K562 (cell line): ENCODE results near the gene WDR55. TPM values are rescaled to one million over a fixed set of nuclear protein-coding genes. Genes with fewer than 3 reads are reported as not detected.

Experiments used
- BDP1 ChIP-seq: IDR thresholded peaks from 3 replicates; pipeline ENCODE4 v1.6.1; 2011; ENCODE audit not compliant: insufficient read length, insufficient read depth
- CHD4 ChIP-seq: fragments of 200-600 bp; sonication (generic); IDR thresholded peaks from 3 replicates; pipeline ENCODE4 v1.6.1; 2012; ENCODE audit warnings: low read depth, mild to moderate bottlenecking, mixed read lengths, low read length, inconsistent platforms; ENCODE audit not compliant: insufficient read depth, insufficient replicate concordance, poor library complexity, severe bottlenecking
- CREB3L1 ChIP-seq: fragments of 450-650 bp; IDR thresholded peaks from 2 replicates; pipeline ENCODE4 v1.6.1; 2014; ENCODE audit warnings: low read depth, mild to moderate bottlenecking, moderate library complexity, borderline replicate concordance
- CREB5 ChIP-seq: fragments of 250-450 bp; sonication (Bioruptor Pico); IDR thresholded peaks from 2 replicates; pipeline ENCODE4 v1.5.0; 2020; ENCODE audit warnings: mild to moderate bottlenecking
- E2F6 ChIP-seq, 2 experiments: IDR thresholded peaks; 2 replicates each; pipeline ENCODE4 v1.6.1; 2011; ENCODE audit warnings: borderline replicate concordance in 1 of 2, control low read depth in 1 of 2, low read depth in 1 of 2, low read length in 1 of 2, mild to moderate bottlenecking in 1 of 2, mixed read lengths in 1 of 2, moderate library complexity in 1 of 2; ENCODE audit not compliant: insufficient read depth in 1 of 2, insufficient read length in 1 of 2, poor library complexity in 1 of 2, severe bottlenecking in 1 of 2; ENCODE audit errors: extremely low read depth in 1 of 2
- GTF2A2 ChIP-seq: IDR thresholded peaks from 2 replicates; pipeline ENCODE4 v1.6.1; 2016; ENCODE audit warnings: mild to moderate bottlenecking, missing genetic modification characterization, missing compliant biosample characterization
- HDAC2 ChIP-seq: fragments of 450-650 bp; IDR thresholded peaks from 2 replicates; pipeline ENCODE4 v1.6.1; 2016; ENCODE audit warnings: mild to moderate bottlenecking
- HINFP ChIP-seq: fragments of 450-650 bp; conservative IDR thresholded peaks from 2 replicates; pipeline ENCODE4 v1.6.1; 2016; ENCODE audit warnings: missing genetic modification characterization, low read depth, mild to moderate bottlenecking, control low read depth, missing compliant biosample characterization
- ILF3 ChIP-seq: fragments of 450-650 bp; IDR thresholded peaks from 2 replicates; pipeline ENCODE4 v1.6.1; 2018; ENCODE audit warnings: antibody characterized with exemption, mild to moderate bottlenecking, moderate library complexity, borderline replicate concordance
- IRF2 ChIP-seq: sonication (generic); formaldehyde crosslinking; IDR thresholded peaks from 2 replicates; pipeline ENCODE4 v1.8.1; 2022; ENCODE audit warnings: mild to moderate bottlenecking, missing genetic modification reagents
- KAT7 ChIP-seq: sonication (generic); formaldehyde crosslinking; IDR thresholded peaks from 2 replicates; pipeline ENCODE4 v1.8.0; 2022; ENCODE audit warnings: missing genetic modification reagents, mild to moderate bottlenecking, borderline replicate concordance
- NR2C1 ChIP-seq, 2 experiments: fragments of 450-650 bp; IDR thresholded peaks; 2 replicates each; pipeline ENCODE4 v1.6.1; 2017; ENCODE audit warnings: mild to moderate bottlenecking in 2 of 2, antibody characterized with exemption in 1 of 2, inconsistent platforms in 1 of 2, missing compliant biosample characterization in 1 of 2, missing genetic modification characterization in 1 of 2
- PPARD ChIP-seq: fragments of 250-450 bp; sonication (Bioruptor Pico); IDR thresholded peaks from 2 replicates; pipeline ENCODE4 v1.8.0; 2022; ENCODE audit warnings: inconsistent platforms, mild to moderate bottlenecking, moderate library complexity
- SIN3A ChIP-seq, 2 experiments: fragments of 150-350 bp in 1 of 2; IDR thresholded peaks; 2 replicates each; pipeline ENCODE4 v1.6.1; 2011 to 2016; ENCODE audit warnings: borderline replicate concordance in 2 of 2, low read depth in 2 of 2, low read length in 2 of 2, mild to moderate bottlenecking in 2 of 2, moderate library complexity in 2 of 2; ENCODE audit not compliant: control insufficient read depth in 1 of 2
- TCF3 ChIP-seq: sonication (generic); formaldehyde crosslinking; IDR thresholded peaks from 2 replicates; pipeline ENCODE4 v1.4.0; 2020; ENCODE audit warnings: mild to moderate bottlenecking, missing genetic modification reagents
- TRIM25 ChIP-seq: fragments of 450-650 bp; IDR thresholded peaks from 2 replicates; pipeline ENCODE4 v1.7.0; 2016; ENCODE audit warnings: borderline replicate concordance
- ZEB2 ChIP-seq: fragments of 450-650 bp; IDR thresholded peaks from 2 replicates; pipeline ENCODE4 v1.6.1; 2016
- ZNF354B ChIP-seq: fragments of 250-450 bp; sonication (Bioruptor Pico); IDR thresholded peaks from 2 replicates; pipeline ENCODE4 v1.4.0; 2020
- polyA plus RNA-seq, 8 experiments: library from polyadenylated mRNA; depleted of rRNA in 4 of 8; stranded (reverse) in 5 of 8; unstranded in 3 of 8; fragments of >200 nt; fragmentation: Nextera tagmentation in 2 of 8; fragmentation: Illumina TruSeq in 1 of 8; extraction: Ambion mirVana in 2 of 8; extraction: Trizol in 1 of 8; gene quantifications; 2 replicates each; pipeline versions ENCODE4 v1.2.1 to v1.2.3, GENCODE V29; 2011 to 2014; ENCODE audit warnings: inconsistent platforms in 1 of 8, missing spikeins in 1 of 8
- total RNA-seq, 7 experiments: library from RNA; depleted of rRNA in 6 of 7; stranded (reverse); fragments of >200 nt in 6 of 7; fragmentation: Illumina TruSeq in 2 of 7; extraction: Trizol in 2 of 7; gene quantifications; 2 replicates each; pipeline versions ENCODE4 v1.2.1 to v1.2.3, GENCODE V29; 2011 to 2021; ENCODE audit warnings: low replicate concordance in 1 of 7

WDR55 gene
- total and polyA plus RNA-seq, 9 of the 15 experiments (the other 6 are each of a cell fraction or from before 2014, with no cell fraction given): 5.2 to 45.0 (median 29.3) TPM

GRCh38 chr5:140637371-140638100 is 27.2 kb upstream of the WDR55 start (continued):
- TF ChIP-seq CREB3L1 (no peak), PPARD (CRISPR knock-in tag) (no peak), KAT7 (CRISPR knock-in tag) (0 out of 2 replicates have a peak, but pooled peaks have one; percentile 54), IRF2 (CRISPR knock-in tag) (no peak), ZNF354B (CRISPR knock-in tag) (no peak), BDP1 (no peak), GTF2A2 (tag) (no peak), CREB5 (no peak), TCF3 (CRISPR knock-in tag) (no peak), TRIM25 (0 out of 2 replicates have a peak, but pooled peaks have one; percentile 74), SIN3A (IDR thresholded peaks at IDR 0.05; ENCODE audit: borderline replicate concordance in 2 of 2, control insufficient read depth in 1 of 2, low read depth in 2 of 2, low read length in 2 of 2) (no peak), NR2C1 (IDR thresholded peaks at IDR 0.05) (no peak), NR2C1 (tag; IDR thresholded peaks at IDR 0.05) (no peak), CHD4 (no peak), HINFP (tag) (0 out of 2 replicates have a peak, but pooled peaks have one; percentile 46), HDAC2 (no peak), ZEB2 (no peak), E2F6 (IDR thresholded peaks at IDR 0.05; ENCODE audit: borderline replicate concordance in 1 of 2, extremely low read depth in 1 of 2, insufficient read depth in 1 of 2, insufficient read length in 1 of 2, low read depth in 1 of 2, low read length in 1 of 2, poor library complexity in 1 of 2, severe bottlenecking in 1 of 2) (no peak), ILF3 (no peak)
